PC-9 (cell line): ENCODE data around the gene FGF19. TPM values are rescaled to one million over a fixed set of nuclear protein-coding genes. Genes with fewer than 3 reads are reported as not detected.

Experiments
- BruUV-seq: library from RNA; stranded (reverse); fragments of 400-500 nt; replicated peaks from 2 replicates; lab custom pipeline; 2021; lab: Mats Ljungman, UMichigan
- CTCF ChIA-PET: fragments of 300-600 bp; sonication (Branson Sonifier 250); formaldehyde crosslinking; loops from one replicate; lab custom pipeline; 2022; ENCODE audit warnings: antibody characterized with exemption; lab: Charles Lee
- POLR2A ChIA-PET: fragments of 300-600 bp; sonication (Branson Sonifier 250); formaldehyde crosslinking; loops from one replicate; lab custom pipeline; 2022; ENCODE audit warnings: antibody characterized with exemption; ENCODE audit not compliant: unreplicated experiment; lab: Charles Lee
- DNase-seq, 2 experiments: peaks; one replicate each; pipeline versions ENCODE4 v3.0.0 to v3.0.0-alpha.2; 2015 to 2022; ENCODE audit warnings: mixed read lengths in 1 of 2
- H2AFZ ChIP-seq: fragments of 200-600 bp; sonication (generic); 2 replicates; pipeline ENCODE4 v1.8.1; 2017; ENCODE audit warnings: antibody characterized with exemption
- H3F3A ChIP-seq: fragments of 200-600 bp; sonication (generic); 2 replicates; pipeline ENCODE4 v1.8.1; 2017; ENCODE audit warnings: antibody characterized with exemption, mild to moderate bottlenecking, low read depth; ENCODE audit not compliant: insufficient read depth
- H3K27ac ChIP-seq: fragments of 200-600 bp; sonication (generic); 2 replicates; pipeline ENCODE4 v1.6.1; 2016; ENCODE audit warnings: mixed run types
- H3K27me3 ChIP-seq: fragments of 200-600 bp; sonication (generic); 2 replicates; pipeline ENCODE4 v1.6.1; 2016; ENCODE audit warnings: low read depth, mixed run types; ENCODE audit not compliant: insufficient read depth
- H3K36me3 ChIP-seq: fragments of 200-600 bp; sonication (generic); 2 replicates; pipeline ENCODE4 v1.6.1; 2016; ENCODE audit warnings: low read depth, mixed run types
- H3K4me1 ChIP-seq: fragments of 200-600 bp; sonication (generic); replicated peaks from 2 replicates; pipeline ENCODE4 v1.6.1; 2016; ENCODE audit warnings: mixed run types; ENCODE audit not compliant: insufficient read depth
- H3K4me2 ChIP-seq: fragments of 200-600 bp; sonication (generic); 2 replicates; pipeline ENCODE4 v1.6.1; 2017; ENCODE audit warnings: mixed run types
- H3K4me3 ChIP-seq: fragments of 200-600 bp; sonication (generic); 2 replicates; pipeline ENCODE4 v1.6.1; 2016; ENCODE audit warnings: mixed run types
- H3K79me2 ChIP-seq: fragments of 200-600 bp; sonication (generic); 2 replicates; pipeline ENCODE4 v1.6.1; 2017; ENCODE audit warnings: low read depth, mixed run types
- H3K9me2 ChIP-seq: fragments of 200-600 bp; sonication (generic); 2 replicates; pipeline ENCODE4 v1.8.1; 2017; ENCODE audit warnings: mild to moderate bottlenecking; ENCODE audit not compliant: insufficient read depth
- H3K9me3 ChIP-seq: fragments of 200-600 bp; sonication (generic); 2 replicates; pipeline ENCODE4 v1.8.1; 2016; ENCODE audit warnings: low read depth; ENCODE audit not compliant: insufficient read depth
- H4K20me1 ChIP-seq: fragments of 200-600 bp; sonication (generic); 2 replicates; pipeline ENCODE4 v1.8.1; 2017; ENCODE audit not compliant: insufficient read depth
- CTCF ChIP-seq: fragments of 200-600 bp; sonication (generic); conservative IDR thresholded peaks from 2 replicates; pipeline ENCODE4 v1.6.1; 2017; ENCODE audit warnings: mixed run types, antibody characterized with exemption, mild to moderate bottlenecking, moderate library complexity
- EZH2 ChIP-seq: fragments of 200-600 bp; sonication (generic); IDR thresholded peaks from 2 replicates; pipeline ENCODE4 v1.8.0; 2017; ENCODE audit warnings: antibody characterized with exemption, low read depth
- intact Hi-C: fragments of 100-400 bp; cut with micrococcal nuclease; formaldehyde crosslinking; loops from one replicate; pipeline ENCODE4 v1.10.0; 2022; ENCODE audit not compliant: unreplicated experiment
- total RNA-seq: library from RNA; stranded (reverse); gene quantifications from 2 replicates; pipeline ENCODE4 v1.2.3, GENCODE V29; 2021

Gene FGF19
- total RNA-seq, 1 experiment from 2014 or later: 2.0 TPM

- CTCF ChIA-PET: no interaction called here
- H2AFZ ChIP-seq: no peak overlapping the region
- no peaks in the 10 kb centered on the region for H3K27me3 ChIP-seq
- H3K9me2 ChIP-seq: no peaks in the 10 kb centered on the region
- TF ChIP-seq EZH2 (no peak), CTCF (no peak)
- intact Hi-C loops: loop anchor here (5.0 kb wide), 2 partner anchors 210 to 490 kb away; no protein-coding TSS in a partner anchor
- H3K36me3 ChIP-seq: no peaks in the 10 kb centered on the region
- POLR2A ChIA-PET: no interaction called here
- H3K4me1 ChIP-seq: peaks cover 28% of the 10 kb centered on the region
- no peaks in the 10 kb centered on the region for H3K9me3 ChIP-seq
- H4K20me1 ChIP-seq: no peaks in the 10 kb centered on the region
- H3K27ac ChIP-seq: no peak overlapping the region
- BruUV-seq: no TSS peak
- H3F3A ChIP-seq: peaks cover 20% of the 10 kb centered on the region
- no peak for DNase-seq
- no peak overlapping the region for H3K4me3 ChIP-seq
- H3K79me2 ChIP-seq: no peaks in the 10 kb centered on the region
- no peak overlapping the region for H3K4me2 ChIP-seq
Observed at GRCh38 chr11:69702239-69702691, 1.6 kb downstream of the FGF19 start.

GRCh38 chr11:69700278-69701140 is 3.3 kb downstream of the FGF19 start:
- Histone ChIP-seq H2AFZ (peak overlapping the region; percentile 41), H3K4me3 (peak overlapping the region; percentile 16; the same call in 1 of the 2 replicates), H3K9me2 (no peaks in the 10 kb centered on the region), H3K27ac (peak overlapping the region; percentile 65), H3K9me3 (no peaks in the 10 kb centered on the region), H3K36me3 (no peaks in the 10 kb centered on the region), H3K4me1 (peaks cover 45% of the 10 kb centered on the region), H3K27me3 (no peaks in the 10 kb centered on the region), H4K20me1 (no peaks in the 10 kb centered on the region), H3K79me2 (no peaks in the 10 kb centered on the region), H3K4me2 (peak overlapping the region; percentile 59), H3F3A (peaks cover 26% of the 10 kb centered on the region)
- TF ChIP-seq CTCF (no peak), EZH2 (no peak)
- ChIA-PET POLR2A (no interaction called here), CTCF (interaction anchor here (0.6 to 0.7 kb wide), 4 partner anchors 214 to 784 kb away, joined by 3 to 20 read pairs (median 4); no protein-coding TSS in a partner anchor)
- BruUV-seq: no TSS peak
- peak; percentile 86 to 88 for DNase-seq
- intact Hi-C loops: loop anchor here (2.0 to 5.0 kb wide), 3 partner anchors 14 to 492 kb away; no protein-coding TSS in a partner anchor

GRCh38 chr11:69699213-69699612 is 4.6 kb downstream of the FGF19 start:
- no TSS peak for BruUV-seq
- Histone ChIP-seq H3K4me1 (peaks cover 49% of the 10 kb centered on the region), H3F3A (peaks cover 26% of the 10 kb centered on the region), H3K4me2 (no peak overlapping the region), H3K36me3 (no peaks in the 10 kb centered on the region), H3K9me2 (no peaks in the 10 kb centered on the region), H4K20me1 (no peaks in the 10 kb centered on the region), H3K27me3 (no peaks in the 10 kb centered on the region), H3K27ac (no peak overlapping the region), H3K4me3 (no peak overlapping the region), H3K79me2 (no peaks in the 10 kb centered on the region), H2AFZ (no peak overlapping the region), H3K9me3 (no peaks in the 10 kb centered on the region)
- POLR2A ChIA-PET: no interaction called here
- TF ChIP-seq CTCF (no peak), EZH2 (no peak)
- intact Hi-C loops: no loop called here
- no peak for DNase-seq
- CTCF ChIA-PET: interaction anchor here (0.6 kb wide), 1 partner anchor 212 kb away, joined by 4 read pairs; no protein-coding TSS in a partner anchor
